GM19468 (cell line): ENCODE data around the gene AMFR.

ENCODE experiments used
- ATAC-seq: cut with Tn5 transposase; IDR thresholded peaks from one replicate; pipeline ENCODE4 v1.9.1; 2021; ENCODE audit warnings: mild to moderate bottlenecking, moderate library complexity, moderate number of reproducible peaks; ENCODE audit not compliant: unreplicated experiment; ENCODE audit errors: extremely low read depth

Gene AMFR

DNA sequence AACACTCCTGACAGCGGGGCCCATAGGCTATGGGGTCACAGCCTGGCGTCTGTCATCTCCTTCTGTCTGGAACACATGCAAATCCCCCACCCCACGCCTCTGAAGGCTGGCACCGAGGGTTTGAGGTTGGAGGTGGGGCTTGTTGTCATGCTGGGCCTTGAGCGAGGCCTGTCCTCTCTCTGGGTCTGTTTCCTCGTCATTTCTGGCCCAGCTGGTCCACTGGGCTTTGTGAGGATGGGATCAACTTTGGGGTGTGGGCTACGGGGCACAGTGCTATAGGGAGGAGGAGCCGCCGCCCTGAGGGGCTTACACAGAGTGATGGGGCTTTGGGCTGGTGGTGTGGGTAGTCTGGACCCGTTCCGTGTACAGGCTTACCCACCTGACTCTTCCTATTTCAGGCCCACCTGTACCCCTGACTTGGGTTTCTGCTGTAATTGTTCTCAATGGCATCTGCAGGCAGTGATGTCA is 87.5 kb downstream of the AMFR start:
- ATAC-seq: no peak

DNA sequence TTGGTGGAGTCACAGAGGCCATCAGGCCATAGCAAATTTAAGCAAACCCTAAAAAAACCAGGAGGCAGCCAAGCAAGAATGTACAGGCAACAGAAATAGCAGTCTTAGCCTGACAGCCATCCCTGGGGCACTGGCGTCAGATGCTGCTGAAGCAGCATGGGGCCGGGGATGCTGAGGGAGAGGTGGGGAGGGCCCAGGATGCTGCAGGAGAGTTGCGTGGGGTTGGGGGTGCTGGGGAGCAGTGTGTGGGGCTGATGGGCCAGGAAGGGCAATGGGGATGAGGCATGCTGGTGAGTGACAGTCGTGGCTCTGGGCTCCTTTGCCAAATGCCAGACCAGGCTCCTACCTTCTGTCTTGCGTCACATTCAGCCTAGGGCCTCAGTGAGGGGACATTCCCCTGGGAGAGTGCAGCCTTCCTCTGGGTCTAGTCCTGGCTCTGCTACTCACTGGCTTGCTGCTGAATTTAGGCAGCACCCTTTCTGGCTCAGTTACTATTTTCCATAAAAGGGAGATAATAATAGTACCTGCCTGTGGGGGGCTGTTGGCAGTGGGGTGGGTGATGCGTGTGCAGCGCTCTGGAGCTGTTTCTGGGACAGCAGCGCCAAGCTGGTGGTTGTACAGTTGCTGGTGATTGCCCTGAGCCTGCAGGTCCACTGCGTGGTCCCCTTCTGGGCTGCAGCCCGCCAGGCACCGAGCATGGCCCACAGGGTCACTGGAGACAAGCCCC is 88.1 kb downstream of the AMFR start:
- ATAC-seq: no peak

DNA sequence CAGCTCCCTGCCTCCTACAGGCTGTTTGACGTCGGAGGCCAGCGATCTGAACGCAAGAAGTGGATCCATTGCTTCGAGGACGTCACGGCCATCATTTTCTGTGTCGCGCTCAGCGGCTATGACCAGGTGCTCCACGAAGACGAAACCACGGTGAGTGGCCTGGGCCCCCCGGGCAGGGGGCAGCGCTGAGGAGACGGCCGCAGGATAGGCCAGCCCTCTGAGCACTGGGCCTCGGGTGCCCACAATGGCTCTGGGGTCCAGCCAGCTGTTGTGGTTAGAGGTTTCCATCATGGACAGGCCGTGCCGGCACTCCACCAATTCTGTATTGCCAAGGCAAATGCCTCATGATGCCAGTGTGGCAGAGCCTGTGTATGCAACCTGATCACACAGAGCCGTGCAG is 88.6 kb downstream of the AMFR start:
- no peak for ATAC-seq

DNA sequence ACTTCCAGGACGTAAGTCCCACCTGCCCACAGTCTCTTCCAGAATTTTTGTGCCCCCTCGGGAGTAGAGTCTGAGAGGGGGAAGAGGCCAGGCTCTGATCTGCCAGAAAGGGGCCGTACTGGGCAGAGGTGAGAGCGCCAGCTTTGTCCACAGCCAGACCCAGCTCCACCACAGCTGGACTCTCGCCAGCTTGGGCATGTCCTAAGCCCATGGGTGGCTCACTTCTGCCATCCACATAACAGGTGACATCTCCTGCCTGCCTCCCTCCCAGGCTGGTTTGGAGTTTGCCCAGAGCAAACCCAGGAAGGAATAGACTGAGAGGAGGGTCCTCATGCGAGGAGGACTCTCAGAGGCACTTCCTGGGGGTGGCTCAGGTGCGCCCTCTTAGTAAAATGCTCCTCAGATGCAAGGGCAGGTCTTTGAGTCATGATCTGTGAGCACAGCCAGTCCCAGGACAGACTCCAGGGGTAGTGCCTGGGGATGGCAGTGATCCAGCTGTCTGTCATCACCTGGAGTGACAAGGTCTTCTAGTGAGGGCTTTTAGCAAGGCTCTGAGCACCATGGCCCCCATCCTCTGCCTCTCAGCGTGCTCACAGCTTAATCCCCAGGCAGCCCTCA is 89.2 kb downstream of the AMFR start:
- ATAC-seq: no peak

DNA sequence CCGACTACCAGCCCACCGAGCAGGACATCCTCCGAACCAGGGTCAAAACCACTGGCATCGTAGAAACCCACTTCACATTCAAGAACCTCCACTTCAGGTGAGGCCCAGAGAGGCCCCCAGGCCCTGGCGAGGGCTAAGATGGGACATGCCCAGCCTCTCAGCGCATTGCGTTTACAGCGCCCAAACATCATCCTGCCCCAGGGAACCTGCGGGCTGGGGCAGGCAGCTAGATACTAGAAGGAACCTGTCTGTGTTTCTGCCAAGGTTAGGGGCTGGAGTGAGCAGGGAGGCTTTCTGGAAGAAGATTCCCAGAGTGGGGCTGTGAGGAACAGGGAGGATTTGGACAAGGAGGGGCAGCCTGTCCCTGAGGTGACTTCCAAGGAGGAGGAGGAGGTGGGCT is 90.6 kb downstream of the AMFR start:
- no peak for ATAC-seq

DNA sequence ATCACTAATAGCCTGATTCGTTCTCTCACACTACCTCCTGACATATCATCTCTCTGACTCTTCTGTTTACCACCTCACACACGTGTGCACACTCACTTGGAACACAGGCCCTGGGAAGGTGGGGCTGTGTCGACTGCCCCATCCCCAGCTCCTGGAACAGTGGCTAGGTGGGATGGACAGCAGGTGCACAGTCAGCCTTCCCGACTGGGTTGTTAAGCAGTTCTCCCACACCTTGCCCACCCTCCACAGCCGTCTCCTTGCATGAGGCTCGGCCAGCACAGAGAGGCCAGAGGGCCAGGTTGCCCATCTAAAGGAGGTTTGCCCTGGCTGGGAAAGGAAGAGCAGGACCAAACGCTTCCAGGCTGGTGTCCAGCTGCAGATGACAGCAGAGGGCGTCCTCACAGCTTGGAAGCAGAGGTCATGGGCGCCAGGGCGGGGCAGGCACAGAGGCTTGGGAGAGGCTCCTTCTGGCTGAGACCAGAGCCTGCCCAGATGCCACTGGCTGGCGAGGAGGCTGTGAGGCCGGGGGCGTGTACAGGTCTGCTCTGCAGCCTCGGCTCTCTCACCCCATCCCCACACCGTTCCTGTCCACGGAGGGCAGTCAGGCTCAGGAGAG is 92.8 kb downstream of the AMFR start:
- no peak for ATAC-seq

DNA sequence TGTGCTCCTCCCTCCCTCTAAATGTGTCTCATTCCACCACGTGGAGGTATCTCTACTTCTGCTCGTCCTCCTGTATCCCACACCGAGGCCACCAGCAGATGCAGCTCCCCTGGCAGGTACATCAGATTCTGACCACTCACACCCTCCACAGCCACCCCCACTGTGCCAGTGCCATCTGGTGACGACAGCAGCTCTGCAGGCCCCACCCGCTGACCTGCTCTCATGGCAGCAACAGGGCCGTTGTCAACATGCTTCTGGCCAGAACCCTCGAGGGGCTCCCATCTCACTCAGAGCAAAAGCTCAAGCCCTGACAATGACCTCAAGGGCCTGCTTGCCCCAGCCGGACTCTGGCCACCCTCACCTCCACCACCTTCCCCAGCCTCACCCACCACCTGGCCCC is 93.4 kb downstream of the AMFR start:
- ATAC-seq: no peak

DNA sequence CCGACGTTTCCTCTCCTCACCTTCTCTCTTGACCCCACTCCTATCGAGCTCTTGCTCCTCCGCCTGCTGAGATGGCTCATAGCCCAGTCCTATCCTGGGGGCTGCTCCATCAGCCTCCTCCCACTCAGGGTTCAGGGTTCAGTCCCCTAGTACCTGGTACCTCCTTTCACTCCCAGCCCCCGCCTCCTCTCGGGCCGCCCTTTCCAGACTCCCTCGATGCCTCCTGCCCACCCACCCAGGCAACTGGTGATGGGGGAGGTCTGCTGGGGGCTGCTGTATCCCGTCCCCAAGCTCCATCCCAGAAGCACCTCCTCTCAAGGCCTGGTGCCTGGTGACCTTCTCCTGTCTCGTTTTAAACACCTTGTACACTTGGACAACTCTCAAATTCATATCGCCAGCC is 93.9 kb downstream of the AMFR start:
- ATAC-seq: no peak

DNA sequence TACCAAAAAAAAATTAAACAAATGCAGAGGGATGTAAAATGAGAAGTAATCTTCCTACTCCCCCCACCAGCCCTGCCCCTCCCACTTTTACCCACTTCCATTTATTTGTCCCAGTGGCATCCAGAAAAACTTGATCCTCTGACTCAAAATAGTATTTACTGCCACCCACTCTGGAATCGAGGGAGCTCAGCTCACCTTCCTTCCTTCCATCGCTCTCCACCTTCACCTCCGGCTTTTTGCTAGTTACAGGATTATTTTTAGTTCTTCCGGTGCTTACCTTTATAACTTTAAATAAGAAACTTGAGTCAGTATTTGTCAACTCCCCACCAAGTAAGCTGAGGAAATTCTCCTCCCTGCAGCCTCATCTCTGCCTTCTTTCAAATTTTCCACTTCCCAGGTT is 94.9 kb downstream of the AMFR start:
- no peak for ATAC-seq

DNA sequence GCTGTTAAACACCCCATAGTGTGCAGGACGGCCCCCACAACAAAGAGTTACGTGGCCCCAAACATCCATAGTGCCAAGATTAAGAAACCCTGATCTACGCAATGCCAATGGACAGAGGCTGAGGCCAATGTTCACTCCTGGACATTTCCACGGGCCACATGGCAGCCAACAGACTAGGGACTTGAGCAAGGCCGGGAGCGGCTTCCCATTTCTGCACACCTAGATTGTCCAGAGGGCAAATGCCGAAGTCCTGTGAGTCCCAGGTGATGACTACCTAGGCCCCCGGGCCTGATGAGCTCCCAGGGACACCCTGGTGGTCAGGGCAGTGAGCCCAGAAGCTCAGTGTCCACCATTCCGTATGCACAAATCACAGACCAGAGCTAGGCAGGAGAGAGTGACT is 95.5 kb downstream of the AMFR start:
- ATAC-seq: no peak

DNA sequence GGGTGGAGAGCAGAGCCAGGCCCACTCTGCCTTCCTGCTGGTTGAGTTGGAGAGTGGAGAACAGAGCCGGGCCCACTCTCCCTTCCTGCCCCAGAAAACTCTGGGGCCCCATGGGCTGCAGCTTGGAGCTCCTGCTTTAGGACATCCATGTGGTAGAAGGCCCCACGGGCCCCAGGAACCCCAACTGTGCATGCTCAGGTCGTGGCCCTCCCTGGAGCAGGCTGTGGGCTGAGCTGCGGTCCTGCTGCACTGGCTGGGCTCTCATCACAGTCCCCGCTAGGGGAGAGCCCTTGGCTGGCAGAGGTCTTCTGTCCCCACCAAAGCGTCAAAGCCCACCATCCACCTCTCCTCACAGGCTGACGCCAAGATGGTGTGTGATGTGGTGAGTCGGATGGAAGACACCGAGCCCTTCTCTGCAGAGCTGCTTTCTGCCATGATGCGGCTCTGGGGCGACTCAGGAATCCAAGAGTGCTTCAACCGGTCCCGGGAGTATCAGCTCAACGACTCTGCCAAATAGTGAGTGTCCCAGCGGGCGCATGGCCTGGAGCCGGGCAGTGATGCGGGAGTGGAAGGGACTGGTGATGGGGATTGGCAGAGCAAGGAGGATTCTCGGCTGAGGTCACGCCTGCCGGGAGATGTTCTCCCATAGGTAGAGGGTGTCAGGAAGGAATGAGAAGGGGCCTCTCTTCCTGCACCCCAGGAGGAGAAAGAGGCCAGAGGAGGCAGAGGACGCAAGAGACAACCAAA is 96.9 kb downstream of the AMFR start:
- no peak for ATAC-seq

DNA sequence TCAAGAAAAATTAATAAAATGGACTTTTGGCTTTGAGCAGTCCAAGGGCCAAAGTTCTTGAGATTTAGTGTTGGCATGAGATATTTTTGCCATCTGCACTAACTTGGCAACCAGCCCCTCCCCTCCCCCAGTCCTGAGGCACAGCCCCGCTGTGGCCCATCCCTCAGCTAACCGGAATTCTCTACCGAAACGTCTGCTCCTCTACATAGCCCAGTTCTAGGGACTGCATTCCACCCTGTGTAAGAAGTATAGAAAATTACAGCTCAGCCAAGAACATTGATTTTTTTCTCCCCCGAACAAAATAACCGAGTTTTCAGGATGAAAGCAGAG is 97.5 kb downstream of the AMFR start:
- no peak for ATAC-seq

DNA sequence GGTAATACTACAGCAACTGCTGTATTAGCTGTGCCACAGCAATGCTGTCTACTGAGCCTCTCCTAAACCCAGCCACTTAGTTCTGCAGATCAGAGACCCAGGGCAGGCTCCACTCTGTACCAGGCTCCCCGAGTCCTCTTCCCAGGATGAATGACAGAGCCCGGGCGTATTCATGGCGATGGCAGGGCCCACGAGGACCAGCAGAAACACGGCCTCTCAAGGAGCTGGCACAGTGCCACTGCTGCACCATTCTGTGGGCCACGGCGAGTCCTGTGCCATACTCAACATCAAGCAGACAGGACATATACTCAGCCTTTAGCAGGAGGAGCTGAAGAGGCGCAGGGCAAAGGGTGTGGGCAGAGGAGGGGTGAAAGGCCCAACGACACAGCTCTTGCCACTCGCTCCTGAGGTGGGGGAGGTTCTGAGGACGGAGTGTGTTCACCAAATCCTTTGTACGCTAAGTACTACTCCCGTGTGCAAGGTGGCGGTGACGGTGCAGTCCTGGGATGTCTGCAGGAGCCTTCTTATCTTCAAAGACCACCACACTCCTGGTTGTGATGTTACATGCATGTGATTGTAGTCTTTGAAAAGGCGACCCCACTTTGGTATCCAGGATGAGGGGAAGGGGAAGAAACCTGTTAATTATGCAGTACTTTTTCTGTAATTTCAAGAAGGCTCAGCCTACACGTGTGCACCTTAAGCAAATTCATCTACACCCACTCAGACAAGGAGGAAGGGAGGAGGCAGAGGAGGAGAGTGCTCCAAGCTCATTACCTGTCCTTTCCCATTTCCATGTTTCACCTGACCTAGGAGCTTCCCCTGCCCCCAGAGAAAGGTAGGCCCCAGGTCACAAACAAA is 98.0 kb downstream of the AMFR start:
- ATAC-seq: no peak

DNA sequence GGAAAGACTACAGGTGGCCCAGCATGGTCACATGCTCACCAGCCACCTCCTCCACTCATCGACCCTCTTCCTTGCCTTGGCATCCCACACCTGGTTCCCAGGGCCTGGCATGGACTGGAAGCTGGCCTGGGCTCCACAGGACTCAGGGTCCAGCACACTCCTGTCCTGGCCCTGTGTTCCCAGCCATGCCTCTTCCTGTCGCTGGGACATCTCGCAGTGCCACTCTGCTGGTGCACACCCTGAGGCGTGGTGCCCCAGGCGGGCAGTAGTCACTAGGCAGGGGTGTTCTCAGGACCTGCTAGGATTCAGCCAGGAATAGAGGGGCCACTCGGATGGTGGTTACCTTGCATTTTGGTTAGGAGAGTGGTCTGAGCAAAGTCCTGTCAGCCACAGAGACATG is 99.4 kb downstream of the AMFR start:
- no peak for ATAC-seq

DNA sequence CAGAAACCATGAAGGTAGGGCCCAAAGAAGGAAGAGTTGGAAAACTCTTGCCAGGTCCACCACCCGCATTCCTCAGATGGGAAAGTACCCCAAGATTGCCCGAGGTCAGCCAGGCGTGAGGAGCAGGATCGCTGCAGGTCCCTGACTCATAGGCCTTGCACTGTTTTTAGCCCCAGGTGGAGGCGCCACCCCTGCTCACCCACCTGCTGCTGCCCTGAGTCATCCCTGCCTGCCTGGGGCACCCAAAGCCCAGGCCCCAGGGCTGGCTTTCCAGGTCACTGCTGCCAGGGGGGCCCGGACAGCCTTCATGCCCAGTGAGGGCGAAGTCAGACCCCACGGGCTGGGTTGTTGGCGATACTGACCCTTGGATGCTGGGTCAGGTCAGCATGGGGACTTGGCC is 100.9 kb downstream of the AMFR start:
- no peak for ATAC-seq

DNA sequence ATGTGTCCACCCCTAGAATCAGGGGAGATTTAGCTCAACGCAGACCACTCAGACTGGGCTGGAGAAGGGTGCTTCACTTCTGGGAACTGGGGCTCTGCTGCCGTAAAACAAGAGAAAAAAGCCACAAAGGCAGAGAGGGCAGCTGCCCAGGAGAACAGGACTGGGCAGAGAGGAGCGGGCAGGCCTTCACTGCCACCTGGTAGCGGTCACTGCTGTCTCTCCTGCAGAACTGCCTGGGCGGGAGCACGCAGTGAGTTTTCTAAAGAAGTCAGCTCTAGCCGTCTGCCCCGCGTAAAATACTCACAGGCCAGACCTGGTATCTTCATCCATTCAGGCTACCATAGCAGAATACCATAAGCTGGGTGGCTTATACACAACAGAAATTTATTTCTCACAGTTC is 103.8 kb downstream of the AMFR start:
- ATAC-seq: no peak

DNA sequence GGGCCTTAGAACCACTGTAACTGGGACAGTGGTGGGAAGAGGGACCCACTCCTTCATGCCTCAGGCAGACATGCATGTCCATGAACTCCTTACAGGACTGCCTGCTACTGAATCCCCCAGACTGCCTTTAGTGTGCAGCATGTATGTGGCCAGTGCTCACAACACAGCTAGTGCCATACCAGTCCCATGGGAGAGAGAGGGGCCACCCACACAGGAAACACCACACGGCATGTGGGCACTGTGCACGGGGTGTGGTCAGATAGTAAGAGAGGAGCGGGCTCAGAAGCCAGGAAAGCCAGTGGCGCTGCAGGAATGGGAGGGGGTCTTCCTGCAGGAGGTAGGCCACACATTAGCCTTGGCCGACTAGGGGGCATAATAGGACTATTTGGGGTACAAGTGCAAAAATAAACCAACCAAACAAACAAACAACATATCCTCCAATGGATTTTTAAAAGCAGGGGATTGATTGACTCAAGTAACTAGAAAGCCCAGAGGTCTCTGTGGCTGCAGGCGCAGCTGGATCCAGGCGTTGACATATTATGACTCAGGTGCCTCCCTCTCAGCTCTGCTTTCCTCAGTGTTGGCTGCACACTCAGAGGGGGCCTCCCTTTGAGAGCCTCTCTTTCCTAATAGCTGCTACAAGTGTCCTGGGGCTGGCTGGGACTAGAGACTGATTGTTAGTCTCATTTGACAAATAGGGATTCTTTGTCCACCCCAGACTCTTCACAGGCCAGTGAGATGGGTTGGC is 104.4 kb downstream of the AMFR start:
- no peak for ATAC-seq

DNA sequence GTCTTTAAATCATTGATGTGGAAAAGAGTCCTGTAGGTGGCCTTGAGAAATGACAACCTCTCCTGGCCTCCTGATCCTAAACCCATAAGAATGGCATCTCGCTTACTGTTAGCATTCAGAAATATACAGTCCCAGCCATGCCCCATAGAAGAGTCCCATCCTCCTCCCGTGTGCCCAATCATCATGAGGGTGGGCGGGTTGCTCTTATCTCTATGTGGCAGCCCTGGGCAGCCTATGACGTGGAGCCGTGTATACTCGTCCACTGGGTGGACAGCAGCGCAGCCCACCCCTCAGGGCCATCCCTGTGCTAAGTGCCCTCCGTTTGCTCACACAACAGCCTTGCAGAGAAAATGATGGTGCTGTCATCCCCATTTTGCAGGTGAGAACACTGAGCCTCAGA is 105.3 kb downstream of the AMFR start:
- ATAC-seq: no peak

DNA sequence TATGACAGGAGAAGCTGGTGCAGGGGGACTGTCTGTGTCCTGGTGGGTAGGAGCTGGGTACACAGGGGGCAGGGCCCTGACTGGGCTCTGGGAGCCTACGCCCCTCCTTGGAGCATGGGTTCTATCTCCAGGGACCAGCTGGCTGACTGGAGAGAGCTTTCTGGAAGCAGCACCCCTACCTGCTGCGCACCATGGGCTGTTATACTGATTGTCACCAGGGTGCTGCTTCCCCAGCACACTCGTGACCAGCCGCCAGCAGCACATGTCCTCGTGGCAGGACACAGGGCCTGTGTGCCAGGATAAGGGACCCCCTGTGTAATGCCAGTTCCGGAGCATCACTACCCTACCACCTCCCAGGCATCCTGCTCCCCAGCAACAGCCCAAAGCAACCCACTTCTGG is 106.0 kb downstream of the AMFR start:
- ATAC-seq: no peak

DNA sequence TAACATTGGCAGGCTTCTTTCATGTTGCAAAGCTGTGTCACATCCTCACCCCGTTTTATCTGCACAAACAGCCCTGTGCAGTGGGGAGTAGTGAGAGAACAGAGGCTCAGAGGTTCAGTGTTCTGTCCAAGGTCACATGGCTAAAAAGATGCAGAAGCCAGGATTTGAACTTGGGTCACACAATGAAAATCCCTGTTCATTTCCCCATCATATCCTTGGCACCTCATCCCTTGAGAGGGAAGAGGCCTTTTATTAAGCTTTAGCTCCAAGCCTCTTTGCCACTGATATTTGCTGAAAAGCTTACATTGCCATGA is 106.6 kb downstream of the AMFR start:
- no peak for ATAC-seq
